ENCODE data around the gene ARFIP1.

Gene ARFIP1

DNA sequence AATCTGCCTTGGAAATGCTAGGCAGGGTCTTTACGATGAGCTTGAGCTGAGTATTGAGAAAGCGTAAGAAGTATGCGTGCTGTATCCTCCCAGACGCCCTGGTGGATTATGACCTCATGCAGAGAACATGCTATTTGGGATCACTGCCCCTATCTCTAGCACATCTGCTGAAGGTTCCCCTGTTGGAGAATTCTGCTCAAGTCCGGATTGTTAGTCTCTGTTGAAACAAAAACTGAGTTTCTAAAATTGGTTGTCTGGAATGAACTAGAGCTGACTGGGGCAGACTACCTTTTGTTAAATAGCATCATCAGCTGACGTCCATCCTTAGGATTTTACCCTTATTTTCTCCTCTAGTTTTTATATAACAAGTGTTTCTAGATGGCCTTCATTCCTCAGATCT lies 163.9 kb downstream of the ARFIP1 start:
- TF ChIP-seq, protein P1, sequence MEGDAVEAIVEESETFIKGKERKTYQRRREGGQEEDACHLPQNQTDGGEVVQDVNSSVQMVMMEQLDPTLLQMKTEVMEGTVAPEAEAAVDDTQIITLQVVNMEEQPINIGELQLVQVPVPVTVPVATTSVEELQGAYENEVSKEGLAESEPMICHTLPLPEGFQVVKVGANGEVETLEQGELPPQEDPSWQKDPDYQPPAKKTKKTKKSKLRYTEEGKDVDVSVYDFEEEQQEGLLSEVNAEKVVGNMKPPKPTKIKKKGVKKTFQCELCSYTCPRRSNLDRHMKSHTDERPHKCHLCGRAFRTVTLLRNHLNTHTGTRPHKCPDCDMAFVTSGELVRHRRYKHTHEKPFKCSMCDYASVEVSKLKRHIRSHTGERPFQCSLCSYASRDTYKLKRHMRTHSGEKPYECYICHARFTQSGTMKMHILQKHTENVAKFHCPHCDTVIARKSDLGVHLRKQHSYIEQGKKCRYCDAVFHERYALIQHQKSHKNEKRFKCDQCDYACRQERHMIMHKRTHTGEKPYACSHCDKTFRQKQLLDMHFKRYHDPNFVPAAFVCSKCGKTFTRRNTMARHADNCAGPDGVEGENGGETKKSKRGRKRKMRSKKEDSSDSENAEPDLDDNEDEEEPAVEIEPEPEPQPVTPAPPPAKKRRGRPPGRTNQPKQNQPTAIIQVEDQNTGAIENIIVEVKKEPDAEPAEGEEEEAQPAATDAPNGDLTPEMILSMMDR (IDR thresholded peaks at IDR 0.05; ENCODE audit: low read depth, low read length): no peak
- DNase-seq (ENCODE audit: low read depth, low spot score): no peak
- in situ Hi-C loops (cut with HindIII; ENCODE audit: low sequenced_read_pairs): no loop called here
- H3K4me3 ChIP-seq (ENCODE audit: low read depth, low read length): no peak overlapping the region

- in situ Hi-C loops (cut with HindIII; ENCODE audit: low sequenced_read_pairs): no loop called here
- no peak for DNase-seq (ENCODE audit: low read depth, low spot score)
- H3K4me3 ChIP-seq (ENCODE audit: low read depth, low read length): no peak overlapping the region
- TF ChIP-seq, protein P1 (IDR thresholded peaks at IDR 0.05; ENCODE audit: low read depth, low read length): no peak
These were observed 165.0 kb downstream of the ARFIP1 start for GRCh38 chr4:152944666-152945320.

DNA sequence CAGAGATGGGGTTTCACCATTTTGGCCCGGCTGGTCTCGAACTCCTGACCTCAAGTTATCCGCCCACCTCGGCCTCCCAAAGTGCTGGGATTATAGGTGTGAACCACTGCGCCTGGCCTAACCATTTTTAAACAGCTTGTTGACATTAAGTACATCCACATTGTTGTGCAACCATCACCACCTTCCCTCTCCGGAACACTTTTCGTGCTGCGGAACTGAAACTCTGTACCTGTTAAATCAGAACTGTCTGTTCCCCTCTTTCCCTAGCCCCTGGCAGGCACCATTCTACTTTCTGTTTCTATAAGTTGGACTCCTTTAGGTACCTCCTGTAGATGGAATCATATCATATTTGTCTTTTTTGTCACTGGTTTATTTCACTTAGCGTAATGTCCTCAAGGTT lies 165.9 kb downstream of the ARFIP1 start:
- H3K4me3 ChIP-seq (ENCODE audit: low read depth, low read length): no peak overlapping the region
- no peak for DNase-seq (ENCODE audit: low read depth, low spot score)
- in situ Hi-C loops (cut with HindIII; ENCODE audit: low sequenced_read_pairs): no loop called here
- TF ChIP-seq, protein P1 (IDR thresholded peaks at IDR 0.05; ENCODE audit: low read depth, low read length): no peak

- H3K4me3 ChIP-seq (ENCODE audit: low read depth, low read length): no peak overlapping the region
- in situ Hi-C loops (cut with HindIII; ENCODE audit: low sequenced_read_pairs): no loop called here
- no peak for DNase-seq (ENCODE audit: low read depth, low spot score)
- TF ChIP-seq, protein P1 (IDR thresholded peaks at IDR 0.05; ENCODE audit: low read depth, low read length): no peak
These were observed 166.7 kb downstream of the ARFIP1 start for GRCh38 chr4:152946446-152946845.

GRCh38 chr4:152947311-152947710 lies 167.6 kb downstream of the ARFIP1 start:
- no peak for DNase-seq (ENCODE audit: low read depth, low spot score)
- TF ChIP-seq, protein P1 (IDR thresholded peaks at IDR 0.05; ENCODE audit: low read depth, low read length): no peak
- no peak overlapping the region for H3K4me3 ChIP-seq (ENCODE audit: low read depth, low read length)
- in situ Hi-C loops (cut with HindIII; ENCODE audit: low sequenced_read_pairs): no loop called here

DNA sequence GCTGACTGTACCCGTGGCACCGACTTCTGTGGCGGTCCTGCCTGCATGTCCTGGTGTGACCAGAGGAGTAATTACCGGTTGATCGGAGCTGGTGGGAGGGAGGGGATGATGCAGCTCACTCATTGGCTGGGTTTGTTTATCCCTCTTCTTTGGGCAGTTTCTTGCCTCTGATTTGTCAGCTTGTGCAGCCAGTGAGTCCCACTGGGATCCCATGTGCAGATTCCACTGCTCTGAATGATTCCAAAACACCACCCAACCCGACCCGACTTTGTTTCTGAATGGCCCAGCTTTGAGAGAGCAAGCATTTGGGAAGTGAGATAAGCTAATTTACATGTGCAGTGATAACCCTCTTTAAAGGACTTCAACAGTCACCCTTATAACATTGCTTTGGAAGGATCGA lies 170.2 kb downstream of the ARFIP1 start:
- TF ChIP-seq, protein P1 (IDR thresholded peaks at IDR 0.05; ENCODE audit: low read depth, low read length): no peak
- in situ Hi-C loops (cut with HindIII; ENCODE audit: low sequenced_read_pairs): no loop called here
- H3K4me3 ChIP-seq (ENCODE audit: low read depth, low read length): no peak overlapping the region
- no peak for DNase-seq (ENCODE audit: low read depth, low spot score)
